Endothelial cell of umbilical vein (primary cell): ENCODE measurements around the gene RGR. TPM values are rescaled to one million over a fixed set of nuclear protein-coding genes. Genes with fewer than 3 reads are reported as not detected.

Experiments used
- BruUV-seq: library from RNA; stranded (reverse); fragments of 400-500 nt; replicated peaks from 2 replicates; lab custom pipeline; 2021; lab: Mats Ljungman, UMichigan
- CTCF ChIA-PET: fragments of 300-600, 350-600 bp; sonication (Branson Sonifier 250); formaldehyde crosslinking; loops from one replicate; lab custom pipeline; 2021; ENCODE audit warnings: antibody characterized with exemption, inconsistent platforms; lab: Charles Lee
- POLR2A ChIA-PET: fragments of 300-600, 350-600 bp; sonication (Branson Sonifier 250); formaldehyde crosslinking; loops from one replicate; lab custom pipeline; 2021; ENCODE audit warnings: antibody characterized with exemption, inconsistent platforms; lab: Charles Lee
- DNase-seq: peaks from one replicate; pipeline ENCODE4 v3.0.0-alpha.2; 2011; ENCODE audit warnings: low read depth, low spot score
- FAIRE-seq: peaks from 2 replicates; lab custom pipeline; 2011; peaks lifted over from hg19 to GRCh38; lab: Jason Lieb, UNC
- H2AFZ ChIP-seq: 2 replicates; pipeline ENCODE4 v1.6.0; 2012; ENCODE audit warnings: low read depth, low read length, control low read depth, inconsistent platforms
- H3K27ac ChIP-seq: 2 replicates; pipeline ENCODE4 v1.5.1; 2011; ENCODE audit warnings: low read depth, mild to moderate bottlenecking, control low read depth, low read length, moderate library complexity; ENCODE audit not compliant: insufficient read depth
- H3K27me3 ChIP-seq, 2 experiments: 2 replicates each; pipeline versions ENCODE4 v1.6.0 to v1.6.1; 2011; ENCODE audit warnings: low read length in 2 of 2, mixed read lengths in 1 of 2; ENCODE audit not compliant: control insufficient read depth in 2 of 2, insufficient read depth in 2 of 2
- H3K36me3 ChIP-seq, 2 experiments: 2 replicates in 1 of 2; 3 replicates in 1 of 2; pipeline ENCODE4 v1.5.1; 2011; ENCODE audit warnings: low read length in 2 of 2, mild to moderate bottlenecking in 1 of 2, moderate library complexity in 1 of 2; ENCODE audit not compliant: control insufficient read depth in 2 of 2, insufficient read depth in 2 of 2; ENCODE audit errors: extremely low read depth in 1 of 2
- H3K4me1 ChIP-seq: 3 replicates; pipeline ENCODE4 v1.5.1; 2011; ENCODE audit warnings: mild to moderate bottlenecking, low read length; ENCODE audit not compliant: control insufficient read depth, insufficient read depth; ENCODE audit errors: extremely low read depth
- H3K4me2 ChIP-seq: 2 replicates; pipeline ENCODE4 v1.6.1; 2011; ENCODE audit warnings: low read length, control low read depth, mixed read lengths; ENCODE audit not compliant: insufficient read depth
- H3K4me3 ChIP-seq, 3 experiments: fragments of 200-600 bp in 1 of 3; sonication (generic), shearing (Covaris generic) in 1 of 3; replicated peaks in 1 of 3; 2 replicates each; pipeline ENCODE4 v1.5.1; 2011 to 2016; ENCODE audit warnings: control low read depth in 3 of 3, low read length in 3 of 3, mild to moderate bottlenecking in 2 of 3, inconsistent platforms in 1 of 3, low read depth in 1 of 3, moderate library complexity in 1 of 3; ENCODE audit not compliant: insufficient read depth in 1 of 3
- H3K79me2 ChIP-seq: 2 replicates; pipeline ENCODE4 v1.6.0; 2012; ENCODE audit warnings: low read length, inconsistent platforms; ENCODE audit not compliant: control insufficient read depth, insufficient read depth
- H3K9ac ChIP-seq: replicated peaks from 2 replicates; pipeline ENCODE3; 2011; ENCODE audit warnings: low read length, control low read depth; ENCODE audit not compliant: insufficient read depth; ENCODE audit errors: extremely low read depth
- H3K9me1 ChIP-seq: replicated peaks from 3 replicates; pipeline ENCODE4 v1.6.0; 2011; ENCODE audit warnings: mild to moderate bottlenecking, low read length; ENCODE audit not compliant: control insufficient read depth, insufficient read depth; ENCODE audit errors: extremely low read depth
- H3K9me3 ChIP-seq: replicated peaks from 2 replicates; pipeline ENCODE4 v1.5.1; 2012; ENCODE audit warnings: low read length, inconsistent platforms; ENCODE audit not compliant: control insufficient read depth, insufficient read depth
- H4K20me1 ChIP-seq: replicated peaks from 2 replicates; pipeline ENCODE3; 2011; ENCODE audit warnings: mild to moderate bottlenecking, low read length; ENCODE audit not compliant: control insufficient read depth, insufficient read depth; ENCODE audit errors: extremely low read depth
- EZH2 ChIP-seq: IDR thresholded peaks from 2 replicates; pipeline ENCODE4 v1.6.1; 2012; ENCODE audit warnings: borderline replicate concordance, low read depth, mild to moderate bottlenecking, moderate library complexity, low read length, inconsistent platforms; ENCODE audit not compliant: severe bottlenecking
- FOS ChIP-seq: IDR thresholded peaks from 2 replicates; pipeline ENCODE4 v1.6.1; 2011; ENCODE audit warnings: mild to moderate bottlenecking, low read length, moderate library complexity, borderline replicate concordance; ENCODE audit not compliant: insufficient read depth
- GATA2 ChIP-seq: IDR thresholded peaks from 2 replicates; pipeline ENCODE4 v1.7.0; 2011; ENCODE audit warnings: low read depth, mild to moderate bottlenecking, moderate library complexity, mixed read lengths, low read length; ENCODE audit not compliant: insufficient read length, insufficient read depth
- JUN ChIP-seq: IDR thresholded peaks from 2 replicates; pipeline ENCODE4 v1.6.1; 2011; ENCODE audit warnings: borderline replicate concordance, low read depth; ENCODE audit not compliant: insufficient read length, insufficient read depth
- MYC ChIP-seq: IDR thresholded peaks from one replicate; pipeline ENCODE4 v1.6.1; 2011; ENCODE audit warnings: mild to moderate bottlenecking, low read depth, low read length
- POLR2A ChIP-seq: IDR thresholded peaks from 2 replicates; pipeline ENCODE4 v1.6.1; 2012; ENCODE audit warnings: low read depth, mild to moderate bottlenecking, control low read depth, low read length
- POLR2AphosphoS5 ChIP-seq: IDR thresholded peaks from 2 replicates; pipeline ENCODE4 v1.6.1; 2012; ENCODE audit warnings: low read depth, mild to moderate bottlenecking, control low read depth, low read length, moderate library complexity; ENCODE audit not compliant: insufficient read depth
- dilution Hi-C: fragments of 300-500 bp; cut with MboI; formaldehyde crosslinking; loops from one replicate; pipeline ENCODE4 v1.15.0; 2019; ENCODE audit warnings: low sequenced_read_pairs; ENCODE audit not compliant: extremely low pct_ligation_motif_present
- intact Hi-C: fragments of 100-400 bp; cut with micrococcal nuclease; formaldehyde crosslinking; loops from one replicate; pipeline ENCODE4 v1.10.0; 2022
- polyA plus RNA-seq, 4 experiments: library from polyadenylated mRNA; depleted of rRNA in 3 of 4; stranded (reverse) in 3 of 4; unstranded in 1 of 4; fragments of >200 nt; gene quantifications; 2 replicates each; pipeline versions ENCODE4 v1.2.1 to v1.2.3, GENCODE V29; 2011 to 2012; ENCODE audit warnings: missing spikeins in 1 of 4
- total RNA-seq: library from RNA; stranded (reverse); gene quantifications from 2 replicates; pipeline ENCODE4 v1.2.3, GENCODE V29; 2021
- TF ChIP-seq, protein P1 (sequence below), 2 donors: IDR thresholded peaks; 1 replicate in 1 of 2; 2 replicates in 1 of 2; pipeline ENCODE4 v1.5.1; 2011; ENCODE audit warnings: low read length in 2 of 2, mild to moderate bottlenecking in 2 of 2, moderate library complexity in 2 of 2, control low read depth in 1 of 2, inconsistent platforms in 1 of 2, low read depth in 1 of 2; ENCODE audit not compliant: insufficient read depth in 1 of 2; ENCODE audit errors: extremely low read depth in 1 of 2
- TF ChIP-seq, protein P2 (sequence below): IDR thresholded peaks from 2 replicates; pipeline ENCODE4 v1.6.1; 2011; ENCODE audit not compliant: insufficient read depth, insufficient read length

The RGR gene
- total and polyA plus RNA-seq, 2 donors (not counting 3 experiments of a cell fraction or from before 2014, with no cell fraction given), result not detected

DNA sequence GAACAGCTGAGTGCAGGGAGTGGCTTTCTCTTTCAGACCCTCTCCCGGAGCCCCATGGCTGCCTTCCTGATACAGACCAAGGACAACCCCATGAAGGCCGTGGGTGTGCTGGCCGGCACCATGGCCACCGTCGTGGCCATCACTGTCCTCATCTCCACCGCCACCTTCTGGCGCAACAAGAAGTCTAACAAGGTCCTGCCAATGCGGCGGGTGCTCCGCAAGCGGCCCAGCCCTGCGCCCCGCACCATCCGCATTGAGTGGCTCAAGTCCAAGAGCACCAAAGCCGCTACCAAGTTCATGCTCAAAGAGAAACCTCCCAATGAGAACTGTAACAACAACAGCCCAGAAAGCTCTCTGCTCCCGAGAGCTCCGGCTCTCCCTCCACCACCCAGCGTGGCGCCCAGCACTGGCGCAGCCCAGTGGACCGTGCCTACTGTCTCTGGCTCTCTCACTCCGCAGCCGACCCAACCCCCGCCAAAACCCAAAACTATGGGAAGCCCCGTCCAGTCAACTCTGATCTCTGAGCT is 30.7 kb upstream of the RGR start:
- Histone ChIP-seq H2AFZ (no peak overlapping the region), H3K9me1 (no peaks in the 10 kb centered on the region), H3K4me1 (no peaks in the 10 kb centered on the region), H3K27me3 (peaks cover 0 to under 1% of the 10 kb centered on the region in 2 experiments), H3K9me3 (no peaks in the 10 kb centered on the region), H4K20me1 (no peaks in the 10 kb centered on the region), H3K27ac (no peak overlapping the region), H3K79me2 (no peaks in the 10 kb centered on the region), H3K36me3 (no peaks in the 10 kb centered on the region), H3K4me2 (no peak overlapping the region), H3K4me3 (no peak overlapping the region), H3K9ac (no peak overlapping the region)
- no TSS peak for BruUV-seq
- DNase-seq (no peak), FAIRE-seq (no peak)
- dilution Hi-C loops (no loop called here), intact Hi-C loops (no loop called here)
- POLR2A ChIA-PET, result no interaction called here
- CTCF ChIA-PET, result interaction anchor here (0.6 to 1.7 kb wide), 4 partner anchors 13 to 66 kb away, joined by 3 to 6 read pairs (median 4); no protein-coding TSS in a partner anchor
- TF ChIP-seq GATA2, result no peak
- TF ChIP-seq JUN, result no peak
- no peak for TF ChIP-seq EZH2
- no peak for TF ChIP-seq FOS
- no peak for TF ChIP-seq POLR2AphosphoS5
- TF ChIP-seq POLR2A, result no peak
- TF ChIP-seq MYC, result no peak
- TF ChIP-seq, protein P1, sequence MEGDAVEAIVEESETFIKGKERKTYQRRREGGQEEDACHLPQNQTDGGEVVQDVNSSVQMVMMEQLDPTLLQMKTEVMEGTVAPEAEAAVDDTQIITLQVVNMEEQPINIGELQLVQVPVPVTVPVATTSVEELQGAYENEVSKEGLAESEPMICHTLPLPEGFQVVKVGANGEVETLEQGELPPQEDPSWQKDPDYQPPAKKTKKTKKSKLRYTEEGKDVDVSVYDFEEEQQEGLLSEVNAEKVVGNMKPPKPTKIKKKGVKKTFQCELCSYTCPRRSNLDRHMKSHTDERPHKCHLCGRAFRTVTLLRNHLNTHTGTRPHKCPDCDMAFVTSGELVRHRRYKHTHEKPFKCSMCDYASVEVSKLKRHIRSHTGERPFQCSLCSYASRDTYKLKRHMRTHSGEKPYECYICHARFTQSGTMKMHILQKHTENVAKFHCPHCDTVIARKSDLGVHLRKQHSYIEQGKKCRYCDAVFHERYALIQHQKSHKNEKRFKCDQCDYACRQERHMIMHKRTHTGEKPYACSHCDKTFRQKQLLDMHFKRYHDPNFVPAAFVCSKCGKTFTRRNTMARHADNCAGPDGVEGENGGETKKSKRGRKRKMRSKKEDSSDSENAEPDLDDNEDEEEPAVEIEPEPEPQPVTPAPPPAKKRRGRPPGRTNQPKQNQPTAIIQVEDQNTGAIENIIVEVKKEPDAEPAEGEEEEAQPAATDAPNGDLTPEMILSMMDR (IDR thresholded peaks at IDR 0.05; ENCODE audit: extremely low read depth in 1 of 2, insufficient read depth in 1 of 2, low read depth in 1 of 2, low read length in 2 of 2), result no peak
- TF ChIP-seq, protein P2, sequence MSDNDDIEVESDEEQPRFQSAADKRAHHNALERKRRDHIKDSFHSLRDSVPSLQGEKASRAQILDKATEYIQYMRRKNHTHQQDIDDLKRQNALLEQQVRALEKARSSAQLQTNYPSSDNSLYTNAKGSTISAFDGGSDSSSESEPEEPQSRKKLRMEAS, result no peak
